Measurements from ENCODE around the gene KIAA1217. TPM values are rescaled to one million over a fixed set of nuclear protein-coding genes. Genes with fewer than 3 reads are reported as not detected.
A peak's percentile ranks its signal among the peaks of the same experiment; 100 is the strongest.

Gene KIAA1217
- polyA plus RNA-seq, 1 of the 3 experiments (the other 2 are of a cell fraction), result 7.2 TPM

- Histone ChIP-seq H2AFZ (ENCODE audit: low read depth) (no peak overlapping the region), H3K4me2 (no peak overlapping the region), H3K9me3 (no peaks in the 10 kb centered on the region), H3K27me3 (ENCODE audit: insufficient read depth) (no peaks in the 10 kb centered on the region), H3K4me1 (ENCODE audit: control insufficient read depth in 1 of 2, insufficient read depth in 2 of 2, low read depth in 1 of 2, low read length in 1 of 2) (peaks cover 0 to 4% of the 10 kb centered on the region in 2 experiments; a peak in 2 of 4 replicates), H3F3A (replicated peaks; ENCODE audit: insufficient read depth) (no peaks in the 10 kb centered on the region), H3K4me3 (ENCODE audit: low read depth in 2 of 2, low read length in 1 of 2) (no peak overlapping the region), H3K79me2 (ENCODE audit: insufficient read depth) (no peaks in the 10 kb centered on the region), H3K36me3 (replicated peaks in 1 of 2; ENCODE audit: control insufficient read depth in 1 of 2, insufficient read depth in 2 of 2, low read length in 1 of 2) (no peaks in the 10 kb centered on the region), H3K27ac (ENCODE audit: low read depth in 2 of 2, low read length in 1 of 2) (no peak overlapping the region), H3K9me2 (no peaks in the 10 kb centered on the region), H3K9ac (no peak overlapping the region), H4K20me1 (ENCODE audit: insufficient read depth) (no peaks in the 10 kb centered on the region)
- POLR2A ChIA-PET, result no interaction called here
- TF ChIP-seq FOXJ3 (CRISPR knock-in tag; IDR thresholded peaks at IDR 0.05), result no peak
- TF ChIP-seq MEF2A (IDR thresholded peaks at IDR 0.05; ENCODE audit: borderline replicate concordance, low read depth), result no peak
- no peak for TF ChIP-seq YY1 (IDR thresholded peaks at IDR 0.05; ENCODE audit: low read depth)
- TF ChIP-seq NFIC (IDR thresholded peaks at IDR 0.05; ENCODE audit: borderline replicate concordance), result no peak
- TF ChIP-seq ELF1 (IDR thresholded peaks at IDR 0.05), result no peak
- TF ChIP-seq JUND (IDR thresholded peaks at IDR 0.05), result no peak
- no peak for TF ChIP-seq SMC3 (IDR thresholded peaks at IDR 0.05; ENCODE audit: low read depth, low read length)
- TF ChIP-seq RXRA (IDR thresholded peaks at IDR 0.05; ENCODE audit: borderline replicate concordance, low read depth), result no peak
- no peak for TF ChIP-seq USF1 (IDR thresholded peaks at IDR 0.05; ENCODE audit: borderline replicate concordance, low read depth)
- TF ChIP-seq CTCF (IDR thresholded peaks at IDR 0.05), result no peak
- no peak for TF ChIP-seq CHD2 (IDR thresholded peaks at IDR 0.05; ENCODE audit: low read length, partially characterized antibody)
- TF ChIP-seq RCOR1 (IDR thresholded peaks at IDR 0.05; ENCODE audit: low read length), result no peak
- TF ChIP-seq TEAD4 (IDR thresholded peaks at IDR 0.05; ENCODE audit: borderline replicate concordance, insufficient read depth), result no peak
- no peak for TF ChIP-seq MAX (IDR thresholded peaks at IDR 0.05; ENCODE audit: low read depth)
- no peak for TF ChIP-seq IRF3 (IDR thresholded peaks at IDR 0.05; ENCODE audit: low read depth, low read length)
- WGBS (ENCODE audit: low lambda C conversion rate), result 86% methylated on average over 1 of the region's 1 CpG
- CTCF ChIA-PET, result no interaction called here
- no peak for DNase-seq
Observed at GRCh38 chr10:24234784-24235183, 25.8 kb downstream of the KIAA1217 start.

GRCh38 chr10:24235471-24235870 lies 26.5 kb downstream of the KIAA1217 start:
- Histone ChIP-seq H3K4me3 (ENCODE audit: low read depth in 2 of 2, low read length in 1 of 2) (no peak overlapping the region), H3K9me3 (no peaks in the 10 kb centered on the region), H3K9me2 (no peaks in the 10 kb centered on the region), H3K79me2 (ENCODE audit: insufficient read depth) (no peaks in the 10 kb centered on the region), H3K27me3 (ENCODE audit: insufficient read depth) (no peaks in the 10 kb centered on the region), H3K4me1 (ENCODE audit: control insufficient read depth in 1 of 2, insufficient read depth in 2 of 2, low read depth in 1 of 2, low read length in 1 of 2) (peaks cover 0 to 7% of the 10 kb centered on the region in 2 experiments; a peak in 2 of 4 replicates), H3K9ac (no peak overlapping the region), H3K4me2 (no peak overlapping the region), H4K20me1 (ENCODE audit: insufficient read depth) (no peaks in the 10 kb centered on the region), H3F3A (replicated peaks; ENCODE audit: insufficient read depth) (no peaks in the 10 kb centered on the region), H2AFZ (ENCODE audit: low read depth) (no peak overlapping the region), H3K36me3 (replicated peaks in 1 of 2; ENCODE audit: control insufficient read depth in 1 of 2, insufficient read depth in 2 of 2, low read length in 1 of 2) (no peaks in the 10 kb centered on the region), H3K27ac (ENCODE audit: low read depth in 2 of 2, low read length in 1 of 2) (no peak overlapping the region; a peak in 1 of 4 replicates)
- WGBS (ENCODE audit: low lambda C conversion rate), result 75% methylated on average over 7 of the region's 7 CpGs
- ChIA-PET POLR2A (no interaction called here), CTCF (interaction anchor here (1.3 to 2.0 kb wide), 2 partner anchors 12 to 241 kb away, joined by 6 to 8 read pairs; no protein-coding TSS in a partner anchor)
- TF ChIP-seq USF2 (IDR thresholded peaks at IDR 0.05; ENCODE audit: borderline replicate concordance, low read depth, low read length) (no peak), GATA2 (CRISPR knock-in tag; IDR thresholded peaks at IDR 0.05) (peak; percentile 32; the same call in 1 of the 2 replicates)
- peak; percentile 21 for DNase-seq
